PFSK-1 (cell line): ENCODE data around the gene EMC8.

ENCODE experiments used
- FOXP2 ChIP-seq: optimal IDR thresholded peaks from 2 replicates; pipeline ENCODE3; 2011; ENCODE audit warnings: borderline replicate concordance, control low read depth, inconsistent platforms; ENCODE audit not compliant: insufficient read depth; ENCODE audit errors: extremely low read length, extremely low read depth
- POLR2AphosphoS5 ChIP-seq: IDR thresholded peaks from 2 replicates; pipeline ENCODE4 v1.6.1; 2012; ENCODE audit warnings: low read depth, mild to moderate bottlenecking, control low read depth, low read length, moderate library complexity
- REST ChIP-seq, 2 experiments: IDR thresholded peaks; 2 replicates each; pipeline versions ENCODE4 v1.6.1 to v1.8.0; 2011 to 2012; ENCODE audit warnings: low read depth in 2 of 2, low read length in 2 of 2, control low read depth in 1 of 2, inconsistent platforms in 1 of 2, mild to moderate bottlenecking in 1 of 2, moderate library complexity in 1 of 2; ENCODE audit not compliant: insufficient read depth in 1 of 2
- SIN3A ChIP-seq: IDR thresholded peaks from 2 replicates; pipeline ENCODE4 v1.6.1; 2012; ENCODE audit warnings: mild to moderate bottlenecking, low read length, moderate library complexity, borderline replicate concordance; ENCODE audit not compliant: insufficient read depth
- TAF1 ChIP-seq: IDR thresholded peaks from 2 replicates; pipeline ENCODE4 v1.6.1; 2012; ENCODE audit warnings: low read length, control low read depth, borderline replicate concordance; ENCODE audit not compliant: insufficient read depth

Gene EMC8

DNA sequence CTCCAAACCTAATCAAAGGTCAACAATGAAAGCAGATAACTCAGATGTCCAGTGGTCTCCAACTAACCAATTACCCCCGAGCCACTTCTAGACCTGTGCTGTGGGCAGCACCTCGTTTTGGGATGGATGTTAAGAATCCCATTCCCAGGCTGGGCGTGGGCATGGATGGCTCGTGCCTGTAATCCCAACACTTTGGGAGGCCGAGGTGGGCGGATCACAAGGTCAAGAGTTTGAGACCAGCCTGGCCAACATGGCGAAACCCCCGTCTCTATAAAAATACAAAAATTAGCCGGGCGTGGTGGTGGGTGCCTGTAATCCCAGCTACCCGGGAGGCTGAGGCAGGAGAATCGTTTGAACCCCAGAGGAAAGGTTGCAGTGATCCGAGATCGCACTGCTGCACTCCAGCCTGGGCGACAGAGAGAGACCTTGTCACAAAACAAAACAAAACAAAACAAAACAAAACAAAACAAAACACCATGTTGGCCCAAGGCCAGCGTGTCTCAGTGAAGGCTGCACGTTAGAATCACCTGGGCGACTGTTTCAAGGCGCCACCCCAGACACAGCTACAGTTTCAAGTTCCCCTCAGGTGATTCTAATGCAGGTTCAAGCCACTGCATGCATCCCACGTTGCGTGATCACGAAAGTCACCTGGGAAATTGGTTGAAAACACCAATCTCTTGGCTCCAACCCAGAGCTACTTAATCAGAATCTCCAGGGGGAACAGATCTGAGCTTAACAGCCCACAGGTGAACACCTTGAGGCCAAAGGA, 21.4 kb upstream of the EMC8 start:
- TF ChIP-seq TAF1 (no peak), FOXP2 (no peak), REST (IDR thresholded peaks at IDR 0.05; ENCODE audit: insufficient read depth in 1 of 2, low read depth in 2 of 2, low read length in 2 of 2) (no peak), POLR2AphosphoS5 (no peak), SIN3A (no peak)

DNA sequence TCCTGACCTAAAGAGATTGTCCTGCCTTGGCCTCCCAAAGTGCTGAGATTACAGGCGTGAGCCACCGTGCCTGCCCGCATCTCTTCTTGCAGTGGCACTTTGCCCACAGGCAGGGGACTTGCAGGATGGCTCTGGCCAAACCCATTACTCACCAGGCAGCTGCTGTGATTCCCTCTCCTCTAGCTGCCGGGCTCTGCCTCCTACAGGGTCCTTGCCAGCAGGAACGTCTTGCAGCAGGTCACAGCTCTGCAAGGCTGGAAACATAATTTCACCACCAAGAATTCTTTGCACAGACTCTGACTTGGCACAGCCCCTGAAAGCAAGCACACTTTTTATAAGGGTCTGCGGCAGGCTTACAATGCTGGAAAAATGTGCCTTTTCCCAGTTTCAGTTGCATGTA, 20.4 kb upstream of the EMC8 start:
- no peak for TF ChIP-seq SIN3A
- no peak for TF ChIP-seq POLR2AphosphoS5
- TF ChIP-seq REST (IDR thresholded peaks at IDR 0.05; ENCODE audit: insufficient read depth in 1 of 2, low read depth in 2 of 2, low read length in 2 of 2), result no peak
- TF ChIP-seq TAF1, result no peak
- TF ChIP-seq FOXP2, result no peak

DNA sequence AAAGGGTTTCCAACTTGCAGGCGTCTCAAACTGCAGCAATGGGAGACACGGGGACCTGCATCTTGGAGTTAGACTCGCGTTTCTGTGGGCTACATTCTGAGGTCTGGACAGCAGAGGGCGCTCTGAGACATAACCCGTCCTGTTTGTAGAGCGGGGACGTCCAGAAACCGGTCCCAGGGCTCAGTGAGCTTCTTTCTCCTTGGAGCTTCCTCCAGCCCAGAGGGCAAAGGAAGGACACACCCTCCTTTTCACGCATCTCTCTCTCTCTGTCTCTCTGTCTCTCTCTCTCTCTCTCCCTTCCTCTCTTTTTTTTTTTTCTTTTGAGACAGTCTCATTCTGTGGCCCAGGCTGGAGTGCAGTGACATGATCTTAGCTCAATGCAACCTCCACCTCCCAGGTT, 19.9 kb upstream of the EMC8 start:
- TF ChIP-seq FOXP2 (no peak), SIN3A (no peak), POLR2AphosphoS5 (no peak), TAF1 (no peak), REST (IDR thresholded peaks at IDR 0.05; ENCODE audit: insufficient read depth in 1 of 2, low read depth in 2 of 2, low read length in 2 of 2) (no peak)

DNA sequence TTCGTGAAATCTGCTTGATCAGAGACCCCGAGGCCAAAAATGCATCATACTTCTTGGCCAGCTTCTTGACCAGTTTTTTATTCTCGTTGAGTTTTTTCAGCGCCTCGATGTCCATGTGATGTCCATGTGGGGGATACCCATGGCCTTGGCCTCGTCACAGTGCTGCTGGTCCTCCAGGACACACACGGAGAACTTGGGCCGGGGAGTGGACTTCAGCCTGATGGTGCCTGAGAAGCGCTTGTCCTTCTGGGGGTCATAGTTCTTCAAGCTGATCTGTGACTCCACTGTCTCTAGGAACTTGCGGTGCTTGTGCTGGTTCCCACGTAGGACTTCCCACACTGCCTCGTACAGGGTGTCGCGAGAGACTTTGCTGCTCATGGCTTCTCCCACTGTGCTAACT, 16.8 kb upstream of the EMC8 start:
- no peak for TF ChIP-seq POLR2AphosphoS5
- TF ChIP-seq TAF1, result no peak
- TF ChIP-seq SIN3A, result no peak
- no peak for TF ChIP-seq FOXP2
- TF ChIP-seq REST (IDR thresholded peaks at IDR 0.05; ENCODE audit: insufficient read depth in 1 of 2, low read depth in 2 of 2, low read length in 2 of 2), result no peak
